ENCODE data around the gene EZR. TPM values are rescaled to one million over a fixed set of nuclear protein-coding genes. Genes with fewer than 3 reads are reported as not detected.

The EZR gene
- total RNA-seq, 1 experiment from 2014 or later: 201 TPM

DNA sequence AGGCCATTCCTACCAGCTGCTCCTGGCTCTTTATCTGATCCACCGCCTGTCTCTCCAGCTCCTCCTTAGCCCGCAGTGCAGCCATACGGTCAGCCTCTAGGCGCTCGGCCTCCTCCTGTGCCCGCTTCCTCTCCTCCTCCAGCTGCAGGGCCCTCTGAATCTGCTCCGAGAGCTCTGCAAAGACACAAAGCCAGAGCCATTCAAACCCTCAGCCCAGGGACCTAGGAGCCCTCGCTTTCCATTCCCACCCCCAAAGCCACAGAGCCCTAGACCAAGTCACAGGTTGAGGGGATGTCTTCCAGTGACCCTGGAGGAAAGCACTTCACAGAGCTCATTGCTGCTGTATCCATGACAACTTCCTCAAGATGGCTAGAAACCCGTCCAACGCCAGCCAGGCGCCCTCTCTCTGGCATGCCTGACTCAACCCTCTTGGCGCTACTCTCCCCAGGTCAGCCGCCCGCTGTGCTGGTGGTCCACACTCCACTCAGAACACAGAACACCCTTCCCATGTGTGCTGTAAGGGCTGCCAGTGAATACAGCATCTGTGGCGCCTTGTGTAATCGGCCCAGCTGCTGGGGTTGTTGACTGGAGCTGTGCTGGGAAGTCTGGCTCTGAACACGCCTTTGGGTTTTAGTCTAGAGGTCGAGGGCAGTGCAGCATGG is 49.3 kb downstream of the EZR start:
- DNase-seq (ENCODE audit: low read depth): no peak
- in situ Hi-C loops (cut with HindIII; ENCODE audit: low pct_unique_long_range_greater_than_20kb, low sequenced_read_pairs): no loop called here

- DNase-seq (ENCODE audit: low read depth): no peak
- in situ Hi-C loops (cut with HindIII; ENCODE audit: low pct_unique_long_range_greater_than_20kb, low sequenced_read_pairs): no loop called here
Measured at GRCh38 chr6:158769234-158769770, 49.9 kb downstream of the EZR start.

DNA sequence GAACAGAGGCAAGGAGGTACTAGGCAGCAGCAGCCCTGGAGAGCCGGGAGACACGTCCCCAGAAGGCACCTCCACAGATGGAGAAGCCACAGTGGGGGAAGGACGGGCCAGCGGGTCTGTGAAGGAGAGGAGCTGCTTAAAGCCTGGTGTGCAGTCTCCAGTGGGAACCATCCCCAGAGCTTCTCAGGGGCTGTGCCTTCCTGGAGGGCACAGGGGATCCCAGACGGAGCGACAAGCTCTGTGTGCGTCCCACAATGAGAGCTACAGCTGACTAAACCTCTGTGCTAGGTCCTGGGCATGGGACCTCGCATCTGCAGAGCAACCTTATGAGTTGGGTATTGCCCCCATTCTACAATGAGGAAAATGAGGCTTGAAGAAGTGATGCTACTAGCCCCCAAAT is 50.7 kb downstream of the EZR start:
- in situ Hi-C loops (cut with HindIII; ENCODE audit: low pct_unique_long_range_greater_than_20kb, low sequenced_read_pairs): no loop called here
- DNase-seq (ENCODE audit: low read depth): no peak

GRCh38 chr6:158767709-158768108 is 51.5 kb downstream of the EZR start:
- in situ Hi-C loops (cut with HindIII; ENCODE audit: low pct_unique_long_range_greater_than_20kb, low sequenced_read_pairs): no loop called here
- no peak for DNase-seq (ENCODE audit: low read depth)

DNA sequence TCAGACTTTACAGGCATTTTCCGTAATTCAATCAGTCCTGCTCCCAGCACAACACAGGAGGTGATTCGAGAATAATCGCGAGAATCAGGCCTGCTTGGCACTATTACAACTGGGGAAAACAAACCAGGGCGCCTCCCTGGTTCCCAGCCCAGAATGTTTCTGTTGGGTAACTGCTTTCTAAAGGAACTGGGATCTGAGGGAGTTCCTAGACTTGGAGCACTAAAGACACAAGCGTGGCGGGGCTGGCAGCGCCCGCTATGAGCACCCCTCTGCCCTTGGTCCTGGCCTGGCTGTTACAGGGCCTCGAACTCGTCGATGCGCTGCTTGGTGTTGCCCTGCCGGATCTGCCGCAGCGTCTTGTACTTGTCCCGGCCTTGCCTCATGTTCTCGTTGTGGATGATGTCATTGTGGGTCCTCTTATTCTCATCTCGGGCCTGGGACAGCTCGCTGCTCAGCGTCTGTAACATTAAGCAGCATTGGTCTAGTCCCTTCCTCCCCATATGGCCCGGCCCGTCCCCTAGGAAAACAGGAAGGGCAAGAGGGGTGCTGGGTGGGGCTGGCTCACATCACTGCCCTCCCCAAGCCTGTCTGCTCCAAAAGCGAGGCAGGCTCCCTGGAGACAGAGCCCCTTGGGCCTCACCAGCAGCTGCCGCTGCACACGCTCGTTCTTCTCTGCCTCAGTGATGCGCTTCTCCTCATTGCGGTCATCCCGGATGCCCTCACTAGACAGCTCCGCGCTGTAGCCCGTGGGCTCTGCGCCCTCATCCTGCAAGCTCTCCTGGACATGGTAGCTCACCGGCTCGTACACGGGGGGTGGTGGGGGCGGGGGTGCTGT is 52.3 kb downstream of the EZR start:
- in situ Hi-C loops (cut with HindIII; ENCODE audit: low pct_unique_long_range_greater_than_20kb, low sequenced_read_pairs): no loop called here
- DNase-seq (ENCODE audit: low read depth): no peak

DNA sequence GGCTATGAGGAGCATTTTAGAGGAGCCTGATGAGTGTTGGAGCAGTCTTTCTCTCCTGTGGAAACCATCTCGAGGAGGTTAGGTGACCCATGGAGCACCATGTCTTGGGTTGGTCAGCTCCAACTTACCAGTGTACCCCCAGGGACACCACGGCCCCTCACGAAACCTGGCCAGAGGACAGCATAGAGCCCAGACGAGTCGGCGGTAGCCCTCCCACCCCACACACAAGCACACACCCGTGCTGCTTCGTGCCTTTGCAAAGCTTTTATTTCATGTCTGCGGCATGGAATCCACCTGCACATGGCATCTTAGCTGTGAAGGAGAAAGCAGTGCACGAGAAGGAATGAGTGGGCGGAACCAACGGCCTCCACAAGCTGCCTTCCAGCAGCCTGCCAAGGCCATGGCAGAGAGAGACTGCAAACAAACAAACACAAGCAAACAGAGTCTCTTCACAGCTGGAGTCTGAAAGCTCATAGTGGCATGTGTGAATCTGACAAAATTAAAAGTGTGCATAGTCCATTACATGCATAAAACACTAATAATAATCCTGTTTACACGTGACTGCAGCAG is 53.6 kb downstream of the EZR start:
- no peak for DNase-seq (ENCODE audit: low read depth)
- in situ Hi-C loops (cut with HindIII; ENCODE audit: low pct_unique_long_range_greater_than_20kb, low sequenced_read_pairs): no loop called here

GRCh38 chr6:158764926-158765325 is 54.2 kb downstream of the EZR start:
- DNase-seq (ENCODE audit: low read depth): no peak
- in situ Hi-C loops (cut with HindIII; ENCODE audit: low pct_unique_long_range_greater_than_20kb, low sequenced_read_pairs): no loop called here

- DNase-seq (ENCODE audit: low read depth): no peak
- in situ Hi-C loops (cut with HindIII; ENCODE audit: low pct_unique_long_range_greater_than_20kb, low sequenced_read_pairs): no loop called here
Measured at GRCh38 chr6:158764183-158764849, 54.9 kb downstream of the EZR start.

GRCh38 chr6:158763434-158764182 is 55.6 kb downstream of the EZR start:
- in situ Hi-C loops (cut with HindIII; ENCODE audit: low pct_unique_long_range_greater_than_20kb, low sequenced_read_pairs): no loop called here
- DNase-seq (ENCODE audit: low read depth): no peak

DNA sequence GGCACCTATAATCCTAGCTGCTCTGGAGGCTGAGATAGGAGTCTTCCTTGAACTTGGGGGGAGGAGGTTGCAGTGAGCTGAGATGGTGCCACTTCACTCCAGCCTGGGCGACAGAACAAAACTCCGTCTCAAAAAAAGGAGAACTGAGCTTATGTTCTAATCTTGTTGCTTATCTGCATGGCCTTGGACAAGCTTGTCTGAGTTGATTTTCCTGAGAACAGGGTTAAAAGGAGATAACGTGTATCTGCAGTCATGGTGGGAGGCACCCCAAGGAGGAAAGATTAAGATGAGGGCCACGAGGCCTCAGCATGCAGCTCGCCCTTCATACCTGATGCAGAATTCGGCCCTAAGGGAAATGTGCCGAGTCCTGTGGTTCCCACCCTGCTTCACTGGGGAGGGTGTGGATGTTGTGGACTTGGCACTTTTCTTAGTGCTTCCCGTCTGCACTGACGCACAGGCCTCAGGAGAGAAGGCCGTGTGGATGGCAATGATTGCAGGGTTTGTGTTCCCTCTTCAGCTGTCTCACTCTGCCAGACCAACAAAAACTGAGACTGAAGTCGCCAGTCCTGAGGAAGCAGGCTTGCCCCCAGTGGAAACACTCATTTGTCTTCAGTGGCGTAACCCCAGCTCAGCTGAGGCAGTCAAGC is 56.3 kb downstream of the EZR start:
- no peak for DNase-seq (ENCODE audit: low read depth)
- in situ Hi-C loops (cut with HindIII; ENCODE audit: low pct_unique_long_range_greater_than_20kb, low sequenced_read_pairs): no loop called here

- no peak for DNase-seq (ENCODE audit: low read depth)
- in situ Hi-C loops (cut with HindIII; ENCODE audit: low pct_unique_long_range_greater_than_20kb, low sequenced_read_pairs): no loop called here
Measured at GRCh38 chr6:158761746-158762145, 57.4 kb downstream of the EZR start.

DNA sequence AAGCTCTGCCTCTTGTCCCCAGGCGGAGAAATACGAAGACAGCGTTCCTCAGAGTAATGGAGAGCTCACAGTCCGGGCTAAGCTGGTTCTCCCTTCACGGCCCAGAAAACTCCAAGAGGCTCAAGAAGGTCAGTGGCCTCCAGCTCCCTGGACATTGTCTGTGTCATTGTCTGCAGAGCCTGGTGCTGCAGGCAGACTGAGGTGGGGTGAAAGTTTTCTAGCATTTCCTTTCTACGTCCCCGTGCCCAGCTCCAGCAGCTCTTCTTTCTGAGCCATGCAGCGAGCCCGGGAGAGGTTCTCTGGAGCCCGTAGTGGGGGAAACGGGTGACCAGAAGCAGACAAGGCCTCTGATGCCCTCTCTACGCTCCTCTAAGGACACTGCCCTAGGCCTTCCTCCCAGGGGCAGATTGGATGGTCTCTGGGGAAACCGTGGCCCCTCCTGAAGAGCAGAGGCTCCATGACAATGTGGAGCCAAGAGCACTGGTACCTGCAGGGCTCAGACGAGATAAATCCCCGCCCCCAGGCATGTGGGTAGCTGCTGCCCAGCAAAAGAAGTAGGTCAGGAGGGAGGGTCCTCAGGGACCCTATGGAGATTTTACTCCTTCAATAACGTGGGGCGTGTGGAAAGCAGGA is 58.4 kb downstream of the EZR start:
- in situ Hi-C loops (cut with HindIII; ENCODE audit: low pct_unique_long_range_greater_than_20kb, low sequenced_read_pairs): no loop called here

GRCh38 chr6:158759966-158760617 is 59.1 kb downstream of the EZR start:
- in situ Hi-C loops (cut with HindIII; ENCODE audit: low pct_unique_long_range_greater_than_20kb, low sequenced_read_pairs): no loop called here
- no peak for DNase-seq (ENCODE audit: low read depth)

More for the DNA sequence above, 58.4 kb downstream of the EZR start:
- DNase-seq (ENCODE audit: low read depth): no peak

DNA sequence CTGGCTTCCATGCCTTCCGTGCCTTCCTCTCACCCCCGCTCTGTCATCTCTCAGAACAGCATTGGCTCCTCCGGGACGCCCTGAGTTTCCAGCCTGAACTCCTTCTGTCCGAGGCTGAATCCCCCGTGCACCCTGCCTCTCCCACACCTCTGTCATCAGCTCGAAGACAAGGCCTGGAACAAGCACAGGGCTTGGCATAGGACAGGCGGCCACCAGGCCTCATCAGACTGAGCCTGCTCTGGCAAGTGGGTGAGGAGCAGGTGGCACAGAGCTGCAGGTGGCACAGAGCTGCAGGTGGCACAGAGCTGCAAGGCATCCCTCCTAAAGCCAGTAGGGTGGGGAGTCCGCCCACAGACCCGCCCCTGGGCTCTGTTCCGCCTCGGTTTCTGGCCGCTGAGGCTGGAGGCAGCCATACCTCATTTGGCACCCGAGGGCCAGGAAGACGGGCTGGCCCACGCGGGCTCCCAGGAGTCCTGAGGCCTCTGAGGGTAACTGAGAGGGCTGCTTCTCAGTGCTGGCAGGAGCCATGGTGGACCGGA is 60.2 kb downstream of the EZR start:
- in situ Hi-C loops (cut with HindIII; ENCODE audit: low pct_unique_long_range_greater_than_20kb, low sequenced_read_pairs): no loop called here
- DNase-seq (ENCODE audit: low read depth): no peak

DNA sequence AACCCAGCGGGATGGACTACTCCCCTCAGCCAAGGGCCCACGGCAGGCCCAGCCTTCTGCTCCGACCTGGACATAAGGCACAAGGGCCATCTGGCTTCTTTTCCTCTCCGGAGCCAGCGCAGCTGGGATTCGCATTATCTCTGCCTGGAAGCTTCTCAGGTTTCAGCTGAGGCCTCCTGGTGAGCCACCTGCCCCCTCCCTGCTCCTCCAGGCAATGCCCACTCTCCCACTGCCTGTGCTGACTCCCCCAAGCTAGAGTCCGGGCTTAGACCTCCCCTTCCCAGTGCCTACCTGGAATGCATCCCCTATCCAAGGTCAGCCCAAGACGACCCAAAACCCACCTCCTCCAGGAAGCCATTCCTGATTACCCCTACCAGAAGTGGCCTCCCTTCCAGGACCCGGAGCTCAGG is 60.7 kb downstream of the EZR start:
- in situ Hi-C loops (cut with HindIII; ENCODE audit: low pct_unique_long_range_greater_than_20kb, low sequenced_read_pairs): no loop called here
- no peak for DNase-seq (ENCODE audit: low read depth)

DNA sequence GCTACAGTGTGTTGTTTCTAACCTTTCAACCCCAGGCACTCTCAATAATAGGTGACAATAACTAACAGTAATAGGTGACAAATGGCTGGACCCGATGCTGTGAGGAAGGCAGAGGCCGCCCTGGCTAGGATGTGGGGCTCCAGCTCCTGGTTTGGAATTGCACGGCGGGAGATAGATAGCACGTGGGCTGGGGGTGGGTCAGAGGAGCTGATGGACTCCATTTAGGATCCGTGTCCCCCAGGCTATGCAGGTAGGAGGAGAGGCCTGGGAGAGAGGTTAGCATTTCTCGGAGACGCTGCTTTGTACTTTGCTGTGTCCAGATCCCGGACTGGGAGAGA is 61.4 kb downstream of the EZR start:
- DNase-seq (ENCODE audit: low read depth): no peak
- in situ Hi-C loops (cut with HindIII; ENCODE audit: low pct_unique_long_range_greater_than_20kb, low sequenced_read_pairs): no loop called here

All from Caki2 (cell line).